HepG2 (cell line): Measurements from ENCODE around the gene TBC1D5.

Source experiments
- CHD2 ChIP-seq: IDR thresholded peaks from 2 replicates; pipeline ENCODE4 v1.6.1; 2011; ENCODE audit warnings: low read depth, low read length, improper control_type of control experiment
- KLF12 ChIP-seq: sonication (generic); formaldehyde crosslinking; IDR thresholded peaks from 2 replicates; pipeline ENCODE4 v1.4.0; 2020; ENCODE audit warnings: missing genetic modification reagents, borderline replicate concordance
- POLR2A ChIP-seq, 2 experiments: IDR thresholded peaks; 2 replicates each; pipeline ENCODE4 v1.6.1; 2011; ENCODE audit warnings: low read depth in 2 of 2, low read length in 2 of 2, mild to moderate bottlenecking in 1 of 2, moderate library complexity in 1 of 2; ENCODE audit not compliant: insufficient read depth in 1 of 2
- ZNF549 ChIP-seq: sonication (generic); formaldehyde crosslinking; IDR thresholded peaks from 2 replicates; pipeline ENCODE4 v1.5.0; 2020; ENCODE audit warnings: missing genetic modification reagents
- ZNF83 ChIP-seq: sonication (generic); formaldehyde crosslinking; IDR thresholded peaks from 2 replicates; pipeline ENCODE4 v1.4.0; 2020; ENCODE audit warnings: missing genetic modification reagents, mild to moderate bottlenecking, borderline replicate concordance
- TF ChIP-seq, protein P1 (sequence below): sonication (generic); formaldehyde crosslinking; IDR thresholded peaks from 2 replicates; pipeline ENCODE4 v1.5.0; 2020; ENCODE audit warnings: mild to moderate bottlenecking, missing genetic modification reagents, moderate library complexity

DNA sequence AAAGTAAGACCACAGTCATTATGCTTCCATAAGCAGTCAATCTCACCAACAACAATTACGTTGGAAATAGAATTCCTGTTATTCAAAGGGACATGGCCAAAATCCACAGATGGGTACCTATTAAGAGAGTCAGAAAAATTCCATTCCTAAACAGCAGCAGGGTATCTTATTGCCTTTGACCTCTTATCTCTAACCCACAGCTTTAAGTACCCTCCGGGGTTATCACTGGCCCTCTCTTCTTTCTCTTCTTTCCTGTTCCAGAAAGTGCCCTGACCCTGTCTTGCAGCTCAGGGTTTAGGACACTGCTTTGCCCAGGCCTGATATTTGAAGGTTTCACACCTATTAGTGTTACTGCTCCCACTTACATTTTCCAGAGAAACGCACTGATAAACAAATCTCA, 428.7 kb downstream of the TBC1D5 start:
- no peak for TF ChIP-seq ZNF83 (CRISPR knock-in tag)
- TF ChIP-seq KLF12 (CRISPR knock-in tag), result no peak
- no peak for TF ChIP-seq POLR2A (IDR thresholded peaks at IDR 0.05; ENCODE audit: insufficient read depth in 1 of 2, low read depth in 2 of 2, low read length in 2 of 2)
- TF ChIP-seq CHD2, result no peak
- no peak for TF ChIP-seq ZNF549 (CRISPR knock-in tag)
- TF ChIP-seq, protein P1, sequence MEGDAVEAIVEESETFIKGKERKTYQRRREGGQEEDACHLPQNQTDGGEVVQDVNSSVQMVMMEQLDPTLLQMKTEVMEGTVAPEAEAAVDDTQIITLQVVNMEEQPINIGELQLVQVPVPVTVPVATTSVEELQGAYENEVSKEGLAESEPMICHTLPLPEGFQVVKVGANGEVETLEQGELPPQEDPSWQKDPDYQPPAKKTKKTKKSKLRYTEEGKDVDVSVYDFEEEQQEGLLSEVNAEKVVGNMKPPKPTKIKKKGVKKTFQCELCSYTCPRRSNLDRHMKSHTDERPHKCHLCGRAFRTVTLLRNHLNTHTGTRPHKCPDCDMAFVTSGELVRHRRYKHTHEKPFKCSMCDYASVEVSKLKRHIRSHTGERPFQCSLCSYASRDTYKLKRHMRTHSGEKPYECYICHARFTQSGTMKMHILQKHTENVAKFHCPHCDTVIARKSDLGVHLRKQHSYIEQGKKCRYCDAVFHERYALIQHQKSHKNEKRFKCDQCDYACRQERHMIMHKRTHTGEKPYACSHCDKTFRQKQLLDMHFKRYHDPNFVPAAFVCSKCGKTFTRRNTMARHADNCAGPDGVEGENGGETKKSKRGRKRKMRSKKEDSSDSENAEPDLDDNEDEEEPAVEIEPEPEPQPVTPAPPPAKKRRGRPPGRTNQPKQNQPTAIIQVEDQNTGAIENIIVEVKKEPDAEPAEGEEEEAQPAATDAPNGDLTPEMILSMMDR (CRISPR knock-in tag), result no peak
